HCT116 (cell line): ENCODE measurements around the gene ARHGAP21. TPM values are rescaled to one million over a fixed set of nuclear protein-coding genes. Genes with fewer than 3 reads are reported as not detected.

Source experiments
- ATAC-seq: fragments of 200-7000 bp; cut with Tn5 transposase; 2 replicates; pipeline ENCODE4 v1.9.1; 2020; ENCODE audit warnings: mild to moderate bottlenecking, moderate library complexity
- BruUV-seq: library from RNA; stranded (reverse); fragments of 400-500 nt; replicated peaks from 2 replicates; lab custom pipeline; 2021; lab: Mats Ljungman, UMichigan
- CTCF ChIA-PET: fragments of 300-600 bp; sonication (Branson Sonifier 250); formaldehyde crosslinking; loops from one replicate; lab custom pipeline; 2021; ENCODE audit warnings: antibody characterized with exemption; lab: Charles Lee
- POLR2A ChIA-PET: fragments of 300-600, 350-600 bp; sonication (Branson Sonifier 250); formaldehyde crosslinking; loops from one replicate; lab custom pipeline; 2021; ENCODE audit warnings: antibody characterized with exemption; lab: Charles Lee
- RAD21 ChIA-PET, 2 experiments: fragments of 300-600 bp; sonication (Branson Sonifier 250); formaldehyde crosslinking; loops; one replicate each; lab custom pipeline; 2023; ENCODE audit warnings: low total read pairs in 2 of 2; ENCODE audit not compliant: uncharacterized antibody in 2 of 2, unreplicated experiment in 2 of 2, low non-redundant PET in 1 of 2; lab: Charles Lee
- DNase-seq: peaks from one replicate; pipeline ENCODE4 v3.0.0-alpha.2; 2010; ENCODE audit warnings: low read depth, low spot score
- H2AFZ ChIP-seq: fragments of 200-600 bp; shearing (Covaris generic), sonication (generic); 2 replicates; pipeline ENCODE4 v1.6.1; 2017; ENCODE audit warnings: low read depth, mixed run types, mixed read lengths, antibody characterized with exemption, low read length; ENCODE audit not compliant: poor library complexity, severe bottlenecking
- H3K27ac ChIP-seq: 2 replicates; pipeline ENCODE4 v1.5.1; 2012; ENCODE audit warnings: low read depth, low read length
- H3K27me3 ChIP-seq: fragments of 200-600 bp; sonication (generic); 2 replicates; pipeline ENCODE4 v1.6.1; 2016; ENCODE audit warnings: mixed run types, low read length, mixed read lengths; ENCODE audit not compliant: insufficient read depth
- H3K36me3 ChIP-seq, 2 experiments: fragments of 200-500 bp in 1 of 2; fragments of 200-600 bp in 1 of 2; sonication (Bioruptor generic) in 1 of 2; sonication (generic) in 1 of 2; 2 replicates each; pipeline versions ENCODE4 v1.5.1 to v1.6.1; 2014 to 2016; ENCODE audit warnings: low read length in 2 of 2, inconsistent platforms in 1 of 2, mixed read lengths in 1 of 2, mixed run types in 1 of 2; ENCODE audit not compliant: insufficient read depth in 2 of 2, control insufficient read depth in 1 of 2
- H3K4me1 ChIP-seq, 2 experiments: fragments of 200-600 bp in 1 of 2; sonication (generic) in 1 of 2; 2 replicates each; pipeline versions ENCODE4 v1.5.1 to v1.6.1; 2012 to 2017; ENCODE audit warnings: low read length in 2 of 2, inconsistent platforms in 1 of 2, mild to moderate bottlenecking in 1 of 2, mixed read lengths in 1 of 2, mixed run types in 1 of 2, moderate library complexity in 1 of 2; ENCODE audit not compliant: insufficient read depth in 2 of 2, control insufficient read depth in 1 of 2
- H3K4me2 ChIP-seq: fragments of 200-600 bp; sonication (generic); 2 replicates; pipeline ENCODE4 v1.6.1; 2017; ENCODE audit warnings: mixed run types, low read length, mixed read lengths
- H3K4me3 ChIP-seq, 2 experiments: fragments of 200-600 bp in 1 of 2; sonication (generic) in 1 of 2; replicated peaks in 1 of 2; 2 replicates each; pipeline ENCODE4 v1.5.1; 2011 to 2016; ENCODE audit warnings: low read length in 2 of 2, control low read depth in 1 of 2, low read depth in 1 of 2, mild to moderate bottlenecking in 1 of 2, mixed read lengths in 1 of 2, mixed run types in 1 of 2
- H3K79me2 ChIP-seq: fragments of 200-600 bp; sonication (generic); 2 replicates; pipeline ENCODE4 v1.6.1; 2017; ENCODE audit warnings: mild to moderate bottlenecking, mixed run types, low read length, moderate library complexity, mixed read lengths; ENCODE audit not compliant: insufficient read depth
- H3K9ac ChIP-seq: fragments of 200-600 bp; sonication (generic); 2 replicates; pipeline ENCODE4 v1.6.1; 2016; ENCODE audit warnings: low read length, mixed read lengths
- H3K9me2 ChIP-seq: fragments of 200-600 bp; sonication (generic), shearing (Covaris generic); 2 replicates; pipeline ENCODE4 v1.6.1; 2017; ENCODE audit warnings: mixed run types, mild to moderate bottlenecking, moderate library complexity; ENCODE audit not compliant: insufficient read depth
- H3K9me3 ChIP-seq, 2 experiments: fragments of 200-500 bp in 1 of 2; fragments of 200-600 bp in 1 of 2; sonication (Bioruptor generic) in 1 of 2; sonication (generic) in 1 of 2; 2 replicates each; pipeline ENCODE4 v1.6.1; 2014 to 2017; ENCODE audit warnings: low read length in 2 of 2, mixed read lengths in 2 of 2, inconsistent platforms in 1 of 2, low read depth in 1 of 2, mild to moderate bottlenecking in 1 of 2, mixed run types in 1 of 2, moderate library complexity in 1 of 2; ENCODE audit not compliant: control insufficient read depth in 1 of 2, insufficient read depth in 1 of 2
- H4K20me1 ChIP-seq: fragments of 200-600 bp; sonication (generic), shearing (Covaris generic); 2 replicates; pipeline ENCODE4 v1.6.1; 2017; ENCODE audit warnings: mixed run types, mild to moderate bottlenecking, moderate library complexity; ENCODE audit not compliant: insufficient read depth
- RAD21 ChIP-seq: IDR thresholded peaks from 2 replicates; pipeline ENCODE4 v1.6.1; 2012; ENCODE audit warnings: low read depth, mild to moderate bottlenecking
- ZNF274 ChIP-seq: fragments of 200-500 bp; sonication (Bioruptor generic); IDR thresholded peaks from 2 replicates; pipeline ENCODE4 v1.6.1; 2014; ENCODE audit warnings: mild to moderate bottlenecking, low read depth, low read length, inconsistent platforms
- intact Hi-C: fragments of 100-400 bp; cut with micrococcal nuclease; formaldehyde crosslinking; loops from 2 replicates; pipeline ENCODE4 v1.10.0; 2022
- total RNA-seq: library from RNA; stranded (reverse); gene quantifications from one replicate; pipeline ENCODE4 v1.2.1, GENCODE V29; 2021; ENCODE audit not compliant: unreplicated experiment
- TF ChIP-seq, protein P1 (sequence below): IDR thresholded peaks from 2 replicates; pipeline ENCODE4 v1.6.1; 2012; ENCODE audit warnings: low read depth
- TF ChIP-seq, protein P2 (sequence below), 3 experiments: fragments of 200-600 bp in 1 of 3; sonication (generic) in 1 of 3; IDR thresholded peaks in 2 of 3; conservative IDR thresholded peaks in 1 of 3; 2 replicates each; pipeline ENCODE4 v1.5.1; 2012 to 2017; ENCODE audit warnings: low read depth in 2 of 3, low read length in 2 of 3, antibody characterized with exemption in 1 of 3, borderline replicate concordance in 1 of 3, control low read depth in 1 of 3, mild to moderate bottlenecking in 1 of 3, mixed read lengths in 1 of 3, mixed run types in 1 of 3, moderate library complexity in 1 of 3; ENCODE audit not compliant: insufficient read depth in 1 of 3

ARHGAP21 gene
- total RNA-seq, 1 experiment from 2014 or later = 47.7 TPM

DNA sequence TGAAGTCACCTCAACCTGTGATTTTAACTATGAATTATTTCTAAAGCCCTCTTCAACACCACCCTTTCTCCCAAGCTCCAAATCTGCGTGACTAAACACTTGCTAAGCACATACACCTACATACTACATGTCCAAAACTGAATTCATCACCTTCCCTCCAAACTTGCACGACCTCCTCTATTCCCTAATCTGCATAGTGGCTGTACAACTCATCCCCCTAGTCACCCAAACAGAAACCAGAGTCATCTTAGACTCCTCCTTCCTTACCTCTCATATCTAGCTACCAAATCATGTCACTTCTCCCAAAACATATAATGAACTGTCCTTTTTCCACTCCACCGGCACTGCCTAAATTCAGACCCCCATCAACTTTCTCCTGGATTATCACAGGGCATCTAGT lies 16.2 kb downstream of the ARHGAP21 start:
- Histone ChIP-seq H3K27me3 (no peaks in the 10 kb centered on the region), H3K79me2 (peaks cover 84% of the 10 kb centered on the region), H3K9me2 (no peaks in the 10 kb centered on the region), H3K27ac (no peak overlapping the region), H3K9me3 (no peaks in the 10 kb centered on the region), H4K20me1 (no peaks in the 10 kb centered on the region), H3K9ac (no peak overlapping the region), H3K4me1 (peaks cover 12 to 16% of the 10 kb centered on the region in 2 experiments), H3K4me3 (no peak overlapping the region), H3K36me3 (no peaks in the 10 kb centered on the region), H3K4me2 (no peak overlapping the region), H2AFZ (no peak overlapping the region)
- CTCF ChIA-PET = no interaction called here
- ATAC-seq = no peak
- RAD21 ChIA-PET = no interaction called here
- intact Hi-C loops = no loop called here
- TF ChIP-seq ZNF274 = no peak
- TF ChIP-seq, protein P1, sequence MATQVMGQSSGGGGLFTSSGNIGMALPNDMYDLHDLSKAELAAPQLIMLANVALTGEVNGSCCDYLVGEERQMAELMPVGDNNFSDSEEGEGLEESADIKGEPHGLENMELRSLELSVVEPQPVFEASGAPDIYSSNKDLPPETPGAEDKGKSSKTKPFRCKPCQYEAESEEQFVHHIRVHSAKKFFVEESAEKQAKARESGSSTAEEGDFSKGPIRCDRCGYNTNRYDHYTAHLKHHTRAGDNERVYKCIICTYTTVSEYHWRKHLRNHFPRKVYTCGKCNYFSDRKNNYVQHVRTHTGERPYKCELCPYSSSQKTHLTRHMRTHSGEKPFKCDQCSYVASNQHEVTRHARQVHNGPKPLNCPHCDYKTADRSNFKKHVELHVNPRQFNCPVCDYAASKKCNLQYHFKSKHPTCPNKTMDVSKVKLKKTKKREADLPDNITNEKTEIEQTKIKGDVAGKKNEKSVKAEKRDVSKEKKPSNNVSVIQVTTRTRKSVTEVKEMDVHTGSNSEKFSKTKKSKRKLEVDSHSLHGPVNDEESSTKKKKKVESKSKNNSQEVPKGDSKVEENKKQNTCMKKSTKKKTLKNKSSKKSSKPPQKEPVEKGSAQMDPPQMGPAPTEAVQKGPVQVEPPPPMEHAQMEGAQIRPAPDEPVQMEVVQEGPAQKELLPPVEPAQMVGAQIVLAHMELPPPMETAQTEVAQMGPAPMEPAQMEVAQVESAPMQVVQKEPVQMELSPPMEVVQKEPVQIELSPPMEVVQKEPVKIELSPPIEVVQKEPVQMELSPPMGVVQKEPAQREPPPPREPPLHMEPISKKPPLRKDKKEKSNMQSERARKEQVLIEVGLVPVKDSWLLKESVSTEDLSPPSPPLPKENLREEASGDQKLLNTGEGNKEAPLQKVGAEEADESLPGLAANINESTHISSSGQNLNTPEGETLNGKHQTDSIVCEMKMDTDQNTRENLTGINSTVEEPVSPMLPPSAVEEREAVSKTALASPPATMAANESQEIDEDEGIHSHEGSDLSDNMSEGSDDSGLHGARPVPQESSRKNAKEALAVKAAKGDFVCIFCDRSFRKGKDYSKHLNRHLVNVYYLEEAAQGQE = no peak
- no peak for TF ChIP-seq RAD21
- TF ChIP-seq, protein P2, sequence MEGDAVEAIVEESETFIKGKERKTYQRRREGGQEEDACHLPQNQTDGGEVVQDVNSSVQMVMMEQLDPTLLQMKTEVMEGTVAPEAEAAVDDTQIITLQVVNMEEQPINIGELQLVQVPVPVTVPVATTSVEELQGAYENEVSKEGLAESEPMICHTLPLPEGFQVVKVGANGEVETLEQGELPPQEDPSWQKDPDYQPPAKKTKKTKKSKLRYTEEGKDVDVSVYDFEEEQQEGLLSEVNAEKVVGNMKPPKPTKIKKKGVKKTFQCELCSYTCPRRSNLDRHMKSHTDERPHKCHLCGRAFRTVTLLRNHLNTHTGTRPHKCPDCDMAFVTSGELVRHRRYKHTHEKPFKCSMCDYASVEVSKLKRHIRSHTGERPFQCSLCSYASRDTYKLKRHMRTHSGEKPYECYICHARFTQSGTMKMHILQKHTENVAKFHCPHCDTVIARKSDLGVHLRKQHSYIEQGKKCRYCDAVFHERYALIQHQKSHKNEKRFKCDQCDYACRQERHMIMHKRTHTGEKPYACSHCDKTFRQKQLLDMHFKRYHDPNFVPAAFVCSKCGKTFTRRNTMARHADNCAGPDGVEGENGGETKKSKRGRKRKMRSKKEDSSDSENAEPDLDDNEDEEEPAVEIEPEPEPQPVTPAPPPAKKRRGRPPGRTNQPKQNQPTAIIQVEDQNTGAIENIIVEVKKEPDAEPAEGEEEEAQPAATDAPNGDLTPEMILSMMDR (IDR thresholded peaks at IDR 0.05 in 2 of 3, conservative IDR thresholded peaks at IDR 0.05 in 1 of 3; ENCODE audit: borderline replicate concordance in 1 of 3, insufficient read depth in 1 of 3, low read depth in 2 of 3, low read length in 2 of 3) = no peak
- POLR2A ChIA-PET = no interaction called here
- no TSS peak for BruUV-seq
- DNase-seq = no peak
